ENCODE data around the gene ZNF354B. TPM values are rescaled to one million over a fixed set of nuclear protein-coding genes. Genes with fewer than 3 reads are reported as not detected.
"Not testable (repeated sequence)": the region's sequence is repeated elsewhere in the genome, so short reads cannot be mapped to it uniquely, and the experiment has no call there.

Gene ZNF354B
- polyA plus RNA-seq (ENCODE audit: insufficient read length), result 13.9 TPM

DNA sequence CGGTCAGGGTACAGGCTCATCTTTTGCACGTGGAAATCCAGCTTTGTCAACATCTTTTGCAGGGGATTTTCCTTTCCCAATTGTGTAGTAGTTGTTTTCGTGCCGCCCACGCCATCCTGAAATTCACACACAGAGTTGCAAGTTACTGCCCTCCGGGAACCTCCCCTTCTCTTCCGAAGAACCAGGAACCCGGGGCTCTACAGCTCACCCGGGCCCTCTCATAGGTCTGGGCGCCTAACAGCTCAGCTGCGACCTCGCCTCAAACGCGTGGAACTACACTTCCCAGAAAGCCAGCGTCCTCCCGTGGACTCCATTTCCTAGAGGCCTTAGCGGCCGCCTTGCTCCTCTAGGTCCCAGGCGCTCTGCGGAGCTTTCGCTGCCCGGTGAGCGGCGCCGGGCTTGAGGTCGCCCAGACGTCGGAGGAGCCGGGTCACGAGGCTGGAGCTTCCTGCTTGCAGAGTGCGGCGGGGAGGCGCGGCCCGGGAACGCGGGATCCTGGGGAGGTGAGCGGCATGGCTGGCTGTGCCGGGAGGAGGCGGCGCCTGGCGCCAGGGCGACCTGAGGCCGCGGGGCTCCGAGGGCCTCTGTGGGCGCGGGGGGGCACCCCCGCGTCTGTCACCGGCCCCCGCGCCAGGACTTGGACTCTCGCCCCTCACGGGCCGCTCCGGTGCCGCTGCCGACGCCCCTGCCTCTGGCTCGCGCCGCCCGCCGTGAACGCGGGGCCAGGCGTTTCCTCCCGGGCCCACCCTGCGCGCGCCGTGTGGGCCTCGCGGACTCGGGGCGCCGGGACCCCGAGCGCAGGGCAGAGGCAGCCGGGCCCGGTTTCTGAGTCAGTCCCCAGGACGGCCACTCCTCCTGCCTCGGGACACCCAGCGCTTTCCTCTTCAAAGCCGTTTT lies at the start of gene ZNF354B:
ZNF354B (plus strand) TSS at position 329 of the 897 bp plus-strand sequence. CDS start 1,095 bp downstream, outside the sequence.
- peak; percentile 91 for DNase-seq

DNA sequence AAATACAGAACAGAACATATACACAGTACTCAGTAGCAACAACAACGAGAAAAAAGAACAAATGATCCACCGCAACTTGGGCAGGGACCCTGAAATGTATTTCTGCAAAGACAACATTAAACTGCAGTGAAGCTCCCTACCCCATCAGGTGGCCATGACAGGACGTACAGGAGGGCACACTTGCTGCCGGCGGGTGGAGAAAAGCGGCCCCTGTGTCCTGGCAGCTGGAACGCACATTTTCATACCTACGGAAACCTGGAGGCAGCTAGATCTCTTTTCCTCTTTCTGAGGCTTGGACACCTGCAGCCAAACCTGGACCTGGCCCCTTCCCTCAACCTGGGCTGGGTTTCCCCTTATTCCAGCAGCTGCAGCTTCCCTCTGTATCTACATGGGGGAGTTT lies 42.2 kb upstream of the ZNF354B start:
- DNase-seq, result no peak

DNA sequence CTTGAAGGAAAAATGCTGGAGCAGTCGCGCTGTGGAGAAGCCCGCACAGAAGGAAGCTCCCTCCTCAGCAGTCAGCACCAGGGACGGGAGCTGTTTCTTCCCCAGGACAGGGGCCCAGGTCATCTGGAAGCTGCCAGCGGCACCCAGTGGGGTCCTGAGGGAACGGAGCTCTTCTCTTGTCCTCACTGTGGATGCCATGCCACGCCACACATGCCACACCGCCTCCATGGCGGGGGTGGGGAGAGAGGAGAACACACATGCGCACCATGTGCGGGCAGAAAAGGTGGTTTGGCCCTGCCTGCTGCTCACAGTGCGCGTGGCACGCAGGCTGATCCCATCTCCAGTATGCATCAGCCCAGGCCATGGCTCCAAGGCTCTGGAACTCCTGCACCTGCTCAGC lies 41.7 kb upstream of the ZNF354B start:
- no peak for DNase-seq

DNA sequence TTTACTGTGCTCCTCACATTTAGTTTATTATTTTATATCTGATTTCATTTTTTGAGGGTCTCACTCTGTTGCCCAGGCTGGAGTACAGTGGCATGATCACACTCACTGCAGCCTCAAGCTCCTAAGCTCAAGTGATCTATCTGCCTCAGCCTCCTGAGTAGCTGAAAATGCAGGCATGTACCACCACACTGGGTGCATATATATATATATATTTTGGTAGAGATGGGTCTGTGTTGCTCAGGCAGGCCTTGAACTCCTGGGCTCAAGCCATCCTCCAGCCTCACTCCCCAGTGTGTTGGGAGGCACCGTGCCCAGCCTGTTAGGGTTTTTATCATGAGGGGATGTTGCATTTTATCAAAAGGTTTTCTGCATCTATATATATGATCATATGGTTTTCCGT lies 39.8 kb upstream of the ZNF354B start:
- DNase-seq, result no peak

DNA sequence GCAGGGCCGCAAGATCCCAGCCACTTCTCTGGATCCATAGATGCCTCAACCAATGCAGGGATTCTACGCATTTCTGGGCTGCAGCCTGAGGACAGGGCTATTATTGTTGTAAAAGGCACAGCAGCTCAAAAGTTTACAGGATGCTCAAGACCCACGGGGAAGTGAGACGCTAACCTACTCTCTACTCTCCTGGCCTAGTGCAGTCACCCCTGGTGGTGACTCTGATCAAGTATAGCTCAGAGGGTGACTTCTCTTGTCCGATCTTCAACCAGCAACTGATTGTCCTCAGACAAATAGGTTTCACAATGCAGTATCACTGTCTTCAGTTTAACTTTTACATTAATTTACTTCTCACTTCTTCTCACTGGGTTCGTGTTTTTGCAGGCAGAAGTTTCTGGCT lies 34.3 kb upstream of the ZNF354B start:
- no peak for DNase-seq

DNA sequence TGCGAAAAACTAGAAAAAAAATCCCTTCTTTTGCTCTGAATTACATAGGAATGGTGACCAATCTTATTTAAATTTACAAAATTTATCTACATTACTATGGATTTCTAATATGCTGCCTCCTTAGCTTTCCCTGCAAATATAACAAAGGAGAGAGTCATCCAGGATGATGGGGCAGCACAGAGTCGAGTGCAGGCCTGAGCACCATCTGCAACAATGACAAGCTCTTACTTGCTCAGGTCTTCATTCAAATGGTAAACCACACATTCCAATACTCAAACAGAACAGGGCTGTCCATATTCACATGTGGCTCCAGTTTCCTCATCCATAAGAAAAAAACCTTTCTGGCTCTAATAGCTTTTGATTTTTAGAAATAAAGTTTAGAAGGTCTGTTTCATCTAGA lies 33.5 kb upstream of the ZNF354B start:
- DNase-seq, result no peak

DNA sequence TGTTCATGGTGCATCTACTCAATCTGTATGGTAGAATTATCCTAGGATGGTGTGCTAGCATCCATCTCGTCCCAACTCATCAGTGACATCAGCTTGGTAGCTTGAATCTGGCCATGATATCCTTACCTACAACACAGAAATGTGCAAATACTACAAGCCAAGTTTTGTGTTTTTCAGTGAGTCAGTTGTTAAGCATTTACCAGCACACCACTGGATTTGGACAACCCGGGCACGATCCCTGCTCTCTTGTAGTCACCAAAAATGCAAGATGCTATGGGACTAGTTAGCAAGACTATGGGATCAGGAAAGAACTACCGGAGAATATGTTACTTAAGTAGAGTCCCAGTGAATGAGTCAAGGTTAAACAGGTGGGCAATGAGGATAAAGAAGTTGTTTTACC lies 32.1 kb upstream of the ZNF354B start:
- no peak for DNase-seq

DNA sequence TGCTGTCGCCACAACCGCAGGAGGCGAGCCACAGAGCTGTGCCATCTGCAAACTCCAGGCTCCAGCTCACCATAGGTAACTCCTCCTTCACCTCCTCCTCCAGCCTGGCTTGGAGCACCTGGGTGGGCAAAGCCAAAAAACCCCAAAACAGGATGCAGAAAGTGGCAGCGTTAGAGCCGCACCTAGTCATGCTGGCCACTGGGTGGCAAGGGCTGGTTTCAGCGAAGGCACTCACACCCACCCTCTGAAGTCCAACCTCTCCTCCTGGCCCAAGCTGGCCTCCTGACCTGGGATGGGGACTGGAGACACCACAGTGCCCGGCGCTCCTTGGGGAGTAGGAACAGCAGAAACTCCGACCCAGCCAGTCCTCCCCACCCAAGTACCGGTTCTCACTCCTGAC lies 28.7 kb upstream of the ZNF354B start:
- no peak for DNase-seq

DNA sequence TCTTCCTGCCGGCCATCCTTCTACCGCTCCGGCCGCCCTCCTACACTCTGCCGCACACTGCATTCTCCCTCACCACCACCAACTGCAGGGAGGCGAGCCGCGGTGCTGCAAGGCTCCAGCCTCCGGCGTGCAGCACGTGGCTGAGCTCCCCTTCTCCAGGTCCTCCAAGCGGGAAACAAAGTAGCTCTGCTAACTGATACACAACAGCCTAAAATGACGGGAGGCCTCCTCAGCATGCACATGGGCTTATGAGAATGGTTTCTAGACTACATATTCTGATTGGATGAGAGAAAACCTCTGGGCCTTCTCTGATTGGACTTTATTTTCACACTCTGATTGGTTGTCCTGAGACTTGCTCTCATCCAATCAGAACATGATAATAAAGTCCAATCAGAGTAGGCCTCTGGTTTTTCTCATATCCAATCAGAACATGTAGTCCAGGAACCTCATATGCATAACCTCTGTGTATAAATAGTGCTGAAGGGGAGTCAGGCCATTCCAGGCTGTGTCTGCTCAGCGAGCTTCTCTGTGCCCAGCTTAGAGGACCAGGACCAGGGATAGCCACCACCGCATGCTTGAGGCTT lies 27.0 kb upstream of the ZNF354B start:
- DNase-seq, result no peak

DNA sequence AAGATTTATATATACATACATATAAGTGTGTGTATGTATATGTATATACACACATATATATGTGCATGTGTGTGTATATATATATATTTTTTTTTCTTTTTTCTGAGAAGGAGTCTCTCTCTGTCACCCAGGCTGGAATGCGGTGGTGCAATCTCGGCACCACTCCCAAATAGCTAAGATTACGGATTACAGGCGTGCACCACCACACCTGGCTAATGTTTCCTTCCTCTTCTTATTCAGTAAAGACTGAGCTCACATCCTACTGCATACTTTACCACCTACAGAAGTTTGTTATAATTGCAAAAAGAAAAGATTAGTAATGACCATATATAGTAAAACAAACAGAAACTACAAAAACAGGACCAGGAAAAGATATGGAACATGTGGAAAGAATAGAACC lies 23.1 kb upstream of the ZNF354B start:
- DNase-seq, result no peak

DNA sequence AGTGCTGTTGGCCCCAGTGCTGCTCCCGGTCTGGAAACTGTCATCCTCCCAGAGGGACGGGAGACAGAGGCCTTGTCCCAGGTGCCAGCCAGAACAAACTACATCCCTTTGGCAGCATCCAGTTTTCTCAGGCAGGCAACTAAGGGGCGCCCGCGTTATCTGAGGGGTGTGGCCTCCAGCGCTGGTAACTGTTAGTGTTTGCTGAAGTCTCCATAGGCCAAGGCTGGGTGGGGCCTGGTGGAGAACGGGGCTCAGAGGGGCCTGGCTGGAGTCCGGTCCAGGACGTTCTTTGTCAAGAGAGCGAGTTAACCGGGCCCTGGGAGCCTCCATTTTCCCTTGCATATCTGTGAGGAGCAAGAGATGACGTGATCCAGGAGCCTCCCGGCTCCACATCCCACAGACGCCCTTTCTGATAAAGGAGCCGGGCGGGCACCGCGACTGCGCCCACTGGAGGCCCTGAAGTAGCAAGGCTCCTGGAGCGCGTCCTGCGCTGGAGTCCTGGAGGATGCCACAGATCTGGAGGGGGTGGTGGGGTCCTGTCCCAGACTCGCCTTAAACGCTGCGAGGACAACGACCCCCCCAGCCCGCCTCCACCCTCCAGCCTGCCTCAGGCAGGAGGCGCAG lies 20.9 kb upstream of the ZNF354B start:
- DNase-seq, result not testable (repeated sequence)

DNA sequence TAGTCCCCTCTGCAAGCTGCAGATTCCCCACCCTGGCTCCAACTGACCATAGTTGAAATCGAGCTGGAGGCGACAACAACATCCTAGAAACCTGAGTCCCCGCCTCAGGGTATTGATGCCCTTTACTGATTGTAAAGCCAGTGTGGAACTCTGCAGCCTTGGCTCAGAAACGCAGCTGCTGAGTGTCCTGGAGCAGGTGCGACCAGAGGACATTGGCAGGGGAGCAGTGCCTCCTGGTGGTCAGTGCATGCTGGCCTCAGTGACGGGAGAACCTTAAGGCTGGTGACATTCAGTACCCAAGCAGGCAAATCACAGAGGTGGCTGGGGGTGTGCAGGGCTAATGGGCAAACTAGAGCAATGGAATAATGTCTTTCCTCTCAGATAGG lies 20.4 kb upstream of the ZNF354B start:
- no peak for DNase-seq

DNA sequence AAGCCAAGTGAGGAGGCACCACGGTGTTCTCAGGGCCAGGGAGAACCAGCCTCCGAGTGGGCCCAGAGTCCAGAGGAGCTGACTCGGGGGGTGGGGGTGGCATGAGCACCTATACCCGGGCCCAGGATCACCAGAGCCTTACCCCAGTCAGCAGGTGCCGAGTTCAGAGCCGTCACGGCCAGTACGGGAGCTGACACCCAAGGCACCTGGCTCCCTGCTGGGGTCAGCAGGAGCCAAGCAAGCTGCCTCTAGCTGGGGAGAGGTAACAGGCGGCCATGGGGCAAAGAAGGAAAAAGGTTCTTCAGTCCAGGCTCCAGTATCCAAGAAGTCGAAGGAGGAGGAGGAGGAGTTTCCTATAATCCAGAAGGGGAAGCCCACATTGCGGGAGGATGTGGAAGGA lies 19.4 kb upstream of the ZNF354B start:
- not testable (repeated sequence) for DNase-seq

DNA sequence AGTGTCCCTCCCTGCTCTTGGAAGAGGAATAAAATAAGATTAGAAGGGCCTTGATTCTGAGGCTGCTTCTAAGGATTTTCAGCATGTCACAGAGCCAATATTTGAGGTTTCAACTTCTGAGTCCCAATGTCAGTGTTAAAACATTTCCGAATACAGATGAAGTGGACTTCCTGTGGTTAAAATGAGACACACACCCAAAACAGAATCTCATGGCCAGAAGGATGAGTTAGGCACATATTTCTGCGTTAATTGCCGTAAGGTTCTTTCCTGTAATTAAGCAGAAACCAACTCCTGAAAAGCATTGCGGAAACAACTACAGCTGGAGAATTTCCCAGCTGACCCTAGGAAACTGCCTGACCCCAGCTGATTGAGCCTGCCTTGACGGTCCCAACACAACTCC lies 10.4 kb upstream of the ZNF354B start:
- no peak for DNase-seq

DNA sequence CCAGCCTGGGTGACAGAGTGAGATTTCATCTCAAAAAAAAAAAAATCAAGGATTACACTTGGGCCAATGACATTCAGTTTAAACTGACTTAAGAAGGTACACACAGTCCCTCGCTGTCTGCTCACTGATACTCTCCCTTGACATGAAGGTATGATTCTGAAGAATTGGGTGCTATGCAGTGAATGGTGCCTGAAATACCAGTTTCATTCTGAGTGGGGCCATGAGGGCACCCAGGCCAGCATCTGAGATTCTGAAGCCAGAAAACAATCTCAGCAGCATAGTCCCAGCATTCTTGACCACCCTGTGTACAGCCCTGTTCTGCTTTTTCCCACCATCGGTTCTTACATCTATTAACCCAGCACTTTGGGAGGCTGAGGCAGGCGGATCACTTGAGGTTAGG lies 7.8 kb upstream of the ZNF354B start:
- no peak for DNase-seq

DNA sequence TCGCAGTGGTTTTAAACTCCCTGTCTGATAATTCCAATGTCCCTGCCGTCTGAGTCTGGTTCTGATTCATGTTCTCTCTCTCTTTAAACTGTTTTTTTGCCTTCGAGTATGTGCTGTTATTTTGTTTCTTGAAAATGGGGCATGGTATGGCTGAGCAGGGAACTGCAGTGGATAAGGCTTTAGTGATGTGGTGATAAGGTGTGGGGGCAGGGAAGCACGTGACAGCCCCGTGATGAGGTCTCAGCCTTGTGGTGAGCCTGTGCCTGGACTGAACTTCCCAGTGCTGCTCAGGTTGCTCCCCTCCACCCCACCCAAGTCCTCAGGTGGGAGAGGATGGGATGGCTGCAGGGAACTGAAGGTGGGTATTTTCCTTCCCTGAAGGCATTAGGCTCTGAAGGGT lies 5.5 kb upstream of the ZNF354B start:
- no peak for DNase-seq

DNA sequence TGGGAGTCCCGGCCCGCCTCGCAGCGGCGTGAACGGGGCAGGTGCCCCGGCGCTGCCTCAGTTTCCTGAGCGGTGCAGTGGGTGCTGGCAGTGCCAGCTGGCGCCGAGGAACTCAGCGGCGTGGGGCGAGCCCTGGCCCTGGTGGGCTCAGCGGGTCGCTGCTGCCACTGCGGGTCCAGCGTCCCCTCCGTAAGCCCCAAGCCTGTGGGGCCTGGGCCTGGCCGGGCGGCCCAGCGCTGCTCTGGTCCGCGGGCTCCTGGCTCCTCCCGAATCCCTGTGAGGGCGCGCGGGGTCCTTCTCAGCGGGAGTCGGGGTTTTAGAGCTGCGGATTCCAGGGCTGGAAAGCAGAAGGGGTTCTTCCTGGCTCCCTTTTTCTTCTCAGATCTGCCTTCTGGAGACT lies 862 bp downstream of the ZNF354B start:
- not testable (repeated sequence) for DNase-seq

DNA sequence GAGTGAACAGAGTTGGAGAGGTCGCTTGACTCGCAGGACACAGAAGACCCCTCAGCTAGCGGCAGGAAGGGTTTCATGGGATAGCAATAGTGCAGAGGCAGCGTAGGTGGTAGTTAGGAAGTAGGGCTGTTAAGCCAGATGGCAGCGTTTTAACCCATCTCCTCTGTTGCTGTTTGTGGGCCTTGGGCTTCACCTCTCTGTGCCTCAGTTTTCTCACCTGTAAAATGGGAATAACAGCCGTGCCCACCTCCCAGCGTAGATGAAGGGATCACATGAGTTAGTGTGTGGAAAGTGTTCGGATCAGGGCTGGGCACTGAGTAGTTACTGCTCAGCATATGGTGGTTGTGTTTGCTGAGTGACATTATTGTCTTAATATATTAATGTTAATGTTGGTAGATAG lies 1.9 kb downstream of the ZNF354B start:
- no peak for DNase-seq

DNA sequence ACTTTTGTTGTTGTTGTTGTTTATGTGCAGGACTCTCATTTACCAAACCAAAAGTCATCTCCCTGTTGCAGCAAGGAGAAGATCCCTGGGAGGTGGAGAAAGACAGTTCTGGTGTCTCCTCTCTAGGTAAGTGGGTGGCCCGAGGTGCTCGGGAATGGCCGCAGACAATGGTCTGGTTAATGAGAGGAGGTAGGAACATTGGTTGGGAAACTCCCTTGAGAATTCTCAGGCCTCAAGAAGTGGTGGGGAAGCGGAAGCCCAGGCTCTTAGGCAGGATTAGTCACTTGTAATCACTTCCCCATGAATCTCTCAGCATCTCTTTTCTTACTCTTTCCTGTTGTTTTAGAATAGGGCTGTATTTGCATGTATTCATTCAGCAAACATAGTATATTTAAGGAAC lies 7.2 kb downstream of the ZNF354B start:
- DNase-seq, result no peak

DNA sequence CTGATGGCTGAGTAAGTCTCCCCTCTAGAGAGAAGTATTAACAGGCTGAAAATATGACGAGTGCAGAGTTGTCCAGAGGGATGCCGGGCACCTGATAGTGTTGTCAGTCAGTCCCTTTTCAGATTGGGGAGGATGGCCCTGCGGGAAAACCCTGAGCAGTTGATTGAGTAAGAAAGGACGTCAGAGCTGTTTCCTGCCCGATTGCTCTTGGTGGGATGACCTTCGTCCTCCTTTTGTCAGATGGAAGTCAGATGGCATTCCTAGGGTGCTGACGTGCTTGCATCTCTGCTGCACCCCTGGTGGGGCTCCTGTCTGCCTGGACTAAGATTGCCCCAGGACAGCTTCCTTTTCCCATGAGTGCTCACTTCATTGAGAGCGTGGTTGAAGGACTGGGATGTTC lies 9.8 kb downstream of the ZNF354B start:
- DNase-seq, result no peak

DNA sequence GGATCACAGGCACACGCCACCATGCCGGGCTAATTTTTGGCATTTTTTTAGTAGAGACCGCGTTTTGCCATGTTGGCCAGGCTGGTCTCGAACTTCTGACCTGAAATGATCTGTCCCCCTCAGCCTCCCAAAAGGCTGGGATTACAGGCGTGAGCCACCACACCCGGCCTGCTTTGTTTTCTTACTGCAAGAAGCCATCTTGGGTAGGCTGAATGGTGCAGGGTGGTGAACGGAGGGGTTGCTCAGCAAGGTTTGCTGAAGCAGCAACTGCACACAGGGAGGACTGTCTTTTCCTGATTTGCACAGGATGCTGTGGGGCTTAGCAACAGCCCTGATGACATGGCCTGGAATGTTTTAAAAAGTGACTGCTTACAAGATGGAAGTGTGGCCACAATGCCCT lies 10.7 kb downstream of the ZNF354B start:
- DNase-seq, result no peak

DNA sequence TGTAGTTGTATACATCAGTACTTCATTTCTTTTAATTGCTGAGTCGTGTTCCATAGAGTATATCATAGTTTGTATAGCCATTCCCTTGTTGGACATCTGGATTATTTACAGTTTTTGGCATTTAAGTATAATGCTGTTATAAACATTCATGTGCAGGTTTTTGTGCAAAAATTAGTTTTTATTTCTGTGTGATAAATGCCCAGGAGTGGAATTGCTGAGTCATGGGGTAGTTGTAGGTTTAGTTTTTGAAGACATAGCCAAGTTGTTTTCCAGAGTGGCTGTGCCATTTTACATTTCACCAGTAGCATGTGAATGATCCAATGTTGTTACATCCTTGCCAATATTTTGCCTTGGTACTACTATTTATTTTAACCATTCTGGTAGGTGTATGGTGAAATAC lies 12.5 kb downstream of the ZNF354B start:
- no peak for DNase-seq

DNA sequence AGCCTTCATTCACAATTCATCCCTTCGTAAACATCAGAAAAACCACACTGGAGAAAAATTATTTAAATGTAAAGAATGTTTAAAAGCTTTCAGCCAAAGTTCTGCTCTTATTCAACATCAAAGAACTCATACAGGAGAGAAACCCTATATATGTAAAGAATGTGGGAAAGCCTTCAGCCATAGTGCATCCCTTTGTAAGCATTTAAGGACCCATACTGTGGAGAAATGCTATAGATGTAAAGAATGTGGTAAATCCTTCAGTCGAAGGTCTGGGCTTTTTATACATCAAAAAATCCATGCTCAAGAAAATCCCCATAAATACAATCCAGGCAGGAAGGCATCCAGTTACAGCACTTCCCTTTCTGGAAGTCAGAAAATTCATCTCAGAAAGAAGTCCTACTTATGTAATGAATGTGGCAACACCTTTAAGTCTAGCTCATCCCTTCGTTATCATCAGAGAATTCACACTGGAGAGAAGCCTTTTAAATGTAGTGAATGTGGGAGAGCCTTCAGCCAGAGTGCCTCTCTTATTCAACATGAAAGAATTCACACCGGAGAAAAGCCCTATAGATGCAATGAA lies 23.5 kb downstream of the ZNF354B start:
- not testable (repeated sequence) for DNase-seq

Data from hindlimb muscle (tissue), 1 donor.